ENCODE measurements around the gene MGAT3.

MGAT3 gene

DNA sequence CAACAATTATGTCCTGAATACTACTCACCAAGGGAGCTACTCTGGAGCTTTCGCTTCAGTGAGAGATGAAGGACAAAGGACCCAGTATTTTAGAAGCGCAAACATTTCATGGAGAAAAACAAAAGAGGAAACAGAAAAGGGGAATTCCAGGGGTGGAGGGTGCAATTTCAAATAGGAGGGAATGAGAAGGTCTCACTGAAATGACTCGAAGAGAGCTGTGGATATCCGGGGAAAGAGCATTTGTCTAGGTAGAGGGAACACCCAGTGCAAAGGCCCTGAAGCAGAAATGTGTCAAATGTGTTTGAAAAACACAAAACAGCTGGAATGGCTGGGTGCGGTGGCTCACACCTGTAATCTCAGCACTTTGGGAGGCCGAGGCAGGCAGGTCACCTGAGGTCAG, 73.3 kb downstream of the MGAT3 start:
- DNase-seq (ENCODE audit: low read depth), result no peak

DNA sequence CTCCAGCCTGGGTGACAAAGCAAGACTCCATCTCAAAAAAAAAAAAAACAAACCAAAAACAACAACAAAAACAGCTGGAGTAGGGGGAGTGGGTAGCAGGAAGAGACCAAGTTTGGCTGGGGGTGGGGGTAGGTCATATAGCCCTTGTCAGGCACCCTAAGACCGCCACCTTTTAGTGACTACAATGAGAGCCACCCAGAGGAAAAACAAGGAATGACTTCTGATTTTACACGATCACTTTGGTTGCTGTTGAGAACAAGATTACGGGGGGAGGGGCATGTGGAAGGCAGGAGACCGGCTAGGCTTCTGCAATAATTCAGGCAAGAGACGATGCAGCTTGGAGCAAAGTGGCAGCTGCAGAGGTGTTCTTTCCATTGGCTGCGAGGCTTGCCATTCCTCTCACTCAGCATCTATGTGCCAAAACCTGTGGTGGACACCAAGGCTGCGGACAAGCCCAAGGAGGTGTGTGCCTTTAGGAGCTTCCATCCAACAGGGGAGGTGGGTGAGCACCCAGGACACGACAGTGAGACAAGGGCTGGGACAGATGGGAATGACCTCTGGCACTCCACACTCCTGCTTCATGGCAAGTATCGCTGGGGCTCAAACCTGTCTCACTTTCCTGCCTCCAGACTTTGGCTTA, 74.0 kb downstream of the MGAT3 start:
- DNase-seq (ENCODE audit: low read depth), result no peak

DNA sequence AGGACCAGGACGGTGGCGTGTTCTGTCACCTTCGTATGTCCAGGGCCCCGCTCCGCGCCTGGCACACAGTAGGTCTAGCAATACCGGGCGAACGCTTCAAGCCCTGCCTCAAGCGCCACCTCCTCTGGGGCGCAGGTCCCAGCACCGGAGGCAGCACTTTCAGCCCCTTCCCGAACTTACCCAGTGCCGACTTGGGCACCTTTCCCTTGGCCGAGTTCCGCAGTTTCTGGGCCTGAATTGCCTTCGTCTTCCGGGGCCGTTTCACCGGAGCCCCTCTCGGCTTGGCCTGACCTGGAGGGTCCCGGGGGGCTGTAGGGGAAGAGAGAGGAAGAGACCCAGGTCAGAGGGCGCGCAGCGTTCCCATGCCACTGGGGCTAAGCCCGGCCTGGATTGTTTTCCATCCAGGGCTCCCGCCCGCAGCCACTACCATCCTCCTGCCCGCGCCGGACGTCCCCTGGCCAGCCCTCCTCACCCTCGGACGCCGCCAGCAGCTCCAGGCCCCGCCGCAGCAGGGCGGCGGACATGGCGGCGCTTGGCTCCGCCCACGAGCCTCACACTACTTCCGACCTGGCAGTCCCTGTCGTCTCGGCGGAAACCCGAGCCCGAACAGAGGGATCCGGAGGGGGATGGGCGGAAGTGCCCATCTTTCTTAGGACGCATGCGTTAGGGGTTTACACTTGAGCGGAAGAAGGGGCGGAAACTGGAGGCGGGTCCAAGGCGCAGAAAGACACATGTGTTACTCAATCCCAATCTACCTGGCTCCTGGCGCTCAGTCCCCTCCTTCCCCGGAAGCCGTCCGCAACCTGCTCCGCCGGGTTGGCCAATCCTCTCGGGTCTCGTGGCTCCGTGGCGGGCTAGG, 75.6 kb downstream of the MGAT3 start, which contains the start of gene RPS19BP1:
RPS19BP1 (minus strand) TSS at position 534 of the 859 bp plus-strand sequence; CDS start at position 524, 10 bp downstream.
- DNase-seq (ENCODE audit: low read depth), result peak; percentile 98

DNA sequence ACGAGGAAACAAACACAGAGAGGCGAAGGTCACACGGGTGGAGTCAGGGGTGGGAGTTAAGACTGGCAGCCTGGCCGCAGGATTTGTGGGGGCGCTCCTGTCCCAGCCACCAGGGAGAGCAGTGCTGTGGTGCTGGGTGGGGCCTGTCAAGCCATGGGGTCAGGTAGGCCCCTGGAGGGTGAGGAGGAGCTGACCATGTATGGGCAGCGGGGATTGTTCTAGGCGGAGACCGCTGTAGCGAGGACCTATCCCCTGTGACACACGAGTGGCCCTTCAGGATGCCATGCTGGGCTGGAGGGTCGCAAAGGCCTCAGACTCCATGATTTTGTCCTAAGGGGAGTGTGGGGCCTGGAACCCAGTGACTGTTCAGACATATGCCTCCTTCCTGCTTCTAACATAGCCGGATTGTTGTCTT, 77.3 kb downstream of the MGAT3 start:
- DNase-seq (ENCODE audit: low read depth), result no peak

DNA sequence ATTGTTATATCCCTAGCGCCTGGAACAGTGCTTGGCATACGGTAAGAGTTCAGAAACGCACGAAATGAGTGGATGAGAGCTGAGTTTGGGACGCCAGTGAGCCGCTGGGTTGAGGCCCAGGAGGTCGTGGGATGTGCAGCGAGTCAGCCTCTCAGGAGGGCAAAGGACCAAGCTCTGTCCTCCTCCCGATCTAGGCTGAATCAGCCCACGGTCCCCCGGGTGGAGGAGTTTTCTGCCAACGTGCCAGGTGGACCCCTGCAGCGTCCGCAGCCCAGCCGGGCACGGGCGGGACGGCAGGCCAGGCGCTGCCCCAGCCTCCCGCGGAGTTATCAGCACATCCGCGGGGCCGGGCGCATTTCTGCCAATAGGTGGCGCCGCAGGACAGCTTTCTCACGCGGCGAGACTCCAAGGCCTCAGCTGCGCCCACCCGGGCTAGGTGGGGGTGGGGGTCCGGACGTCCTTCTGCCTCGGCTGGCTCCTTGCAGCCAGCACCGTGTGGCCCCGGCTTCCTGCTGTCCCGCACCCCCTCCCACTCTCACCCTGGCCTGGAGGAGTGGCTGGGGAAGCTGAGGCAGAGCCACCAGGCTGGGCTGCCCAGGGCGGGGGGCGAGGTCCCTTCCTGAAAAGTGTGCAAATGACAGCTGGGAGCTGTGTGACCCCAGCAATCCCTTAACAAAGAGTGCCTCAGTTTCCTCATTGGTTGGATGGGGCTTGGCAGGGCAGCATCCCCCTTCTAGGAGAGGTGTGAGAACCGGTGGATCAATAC, 78.0 kb downstream of the MGAT3 start:
- DNase-seq (ENCODE audit: low read depth), result peak; percentile 56

DNA sequence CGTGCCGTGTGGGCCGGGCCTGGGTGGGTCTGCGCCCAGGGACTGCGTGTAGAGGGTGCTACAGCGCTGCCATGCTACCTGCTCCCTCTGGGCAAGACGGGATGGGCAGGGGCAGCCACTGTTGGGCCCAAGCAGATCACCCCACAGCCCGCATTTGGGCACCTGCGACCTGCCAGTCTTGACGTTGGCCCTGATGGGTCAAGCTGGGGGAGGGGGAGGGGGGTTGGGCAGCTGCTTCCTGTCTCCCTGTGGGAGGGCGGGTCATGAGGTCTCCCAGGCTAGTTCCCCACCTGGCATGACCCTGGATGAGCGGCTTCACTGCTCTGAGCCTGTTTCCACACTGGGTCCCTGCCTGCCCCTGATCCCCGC, 78.5 kb downstream of the MGAT3 start:
- DNase-seq (ENCODE audit: low read depth), result no peak

DNA sequence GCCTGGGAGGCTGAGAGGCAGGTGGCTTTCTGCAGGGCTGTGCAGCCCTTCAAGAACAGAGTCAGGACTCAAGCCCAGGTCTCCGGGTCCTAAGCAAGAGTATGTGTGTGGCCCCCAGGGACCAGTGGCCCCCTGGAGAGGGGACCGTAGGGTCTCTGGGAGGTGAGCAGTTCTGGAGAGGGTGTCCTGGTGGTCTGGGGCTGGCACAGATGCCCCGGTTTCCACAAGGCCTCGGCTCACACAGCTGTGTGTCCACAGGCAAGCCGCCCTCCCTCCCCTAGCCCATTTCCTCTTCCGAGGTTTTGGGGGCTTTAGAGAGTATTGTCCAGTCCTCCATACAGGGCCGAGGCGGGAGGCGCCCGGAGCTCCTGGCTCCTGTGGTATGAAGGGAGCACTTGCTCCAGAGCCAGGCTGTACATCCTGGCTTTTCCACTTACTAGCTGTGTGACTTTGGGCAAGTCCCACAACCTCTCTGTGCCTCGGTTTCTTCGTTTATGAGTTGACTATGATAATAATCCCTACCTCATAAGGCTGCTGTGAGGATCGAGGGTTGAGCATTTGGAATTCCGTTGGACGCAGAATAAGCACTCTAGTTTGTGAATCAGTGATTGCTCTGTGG, 79.1 kb downstream of the MGAT3 start:
- no peak for DNase-seq (ENCODE audit: low read depth)

DNA sequence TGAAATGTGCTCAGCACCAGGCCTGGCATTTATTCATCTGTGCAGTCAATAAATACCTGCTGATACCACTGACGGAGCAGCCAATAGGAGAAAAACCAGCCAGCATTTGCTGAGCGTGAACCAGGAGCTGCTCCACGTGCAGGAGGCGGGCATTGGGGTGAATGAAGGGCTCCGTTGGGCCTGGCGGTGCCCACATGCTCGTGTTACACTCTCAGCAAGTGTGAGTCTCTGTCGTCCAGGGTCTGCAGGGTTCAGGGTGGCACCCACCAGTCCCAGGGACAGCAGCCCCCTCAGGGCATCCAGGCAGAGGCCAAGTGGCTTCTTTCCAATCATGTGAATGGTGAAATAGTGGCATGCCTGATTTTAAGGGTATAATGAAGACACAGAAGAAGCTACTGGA, 79.9 kb downstream of the MGAT3 start:
- no peak for DNase-seq (ENCODE audit: low read depth)

DNA sequence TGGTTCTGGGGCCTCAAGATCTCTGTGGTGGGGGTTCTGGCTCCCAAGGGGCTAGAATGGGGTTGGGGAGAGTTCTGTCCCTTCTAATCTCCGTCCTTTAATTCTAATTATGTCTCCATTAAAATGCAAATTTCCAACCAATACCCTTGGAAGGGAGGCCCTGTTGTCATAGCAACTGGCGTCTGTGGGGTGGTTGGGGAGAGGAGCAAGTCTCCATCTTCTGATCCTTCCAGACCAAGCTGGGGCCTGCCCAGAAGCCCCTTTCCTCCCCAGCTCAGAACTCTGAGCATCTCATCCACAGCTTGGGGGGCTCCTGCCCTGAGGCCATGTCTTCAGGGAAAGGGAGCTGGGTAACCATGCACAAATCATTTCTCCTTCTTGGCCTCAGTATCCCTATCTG, 81.2 kb downstream of the MGAT3 start:
- DNase-seq (ENCODE audit: low read depth), result no peak
